Activated CD4-positive, alpha-beta T cell treated with anti-CD3 and anti-CD28 coated beads for 1 hour (primary cell): ENCODE data around the gene ZFP82.
A peak's percentile ranks its signal among the peaks of the same experiment; 100 is the strongest.

ENCODE experiments used
- DNase-seq: peaks from one replicate; pipeline ENCODE4 v3.0.0-alpha.2; 2020

ZFP82 gene

DNA sequence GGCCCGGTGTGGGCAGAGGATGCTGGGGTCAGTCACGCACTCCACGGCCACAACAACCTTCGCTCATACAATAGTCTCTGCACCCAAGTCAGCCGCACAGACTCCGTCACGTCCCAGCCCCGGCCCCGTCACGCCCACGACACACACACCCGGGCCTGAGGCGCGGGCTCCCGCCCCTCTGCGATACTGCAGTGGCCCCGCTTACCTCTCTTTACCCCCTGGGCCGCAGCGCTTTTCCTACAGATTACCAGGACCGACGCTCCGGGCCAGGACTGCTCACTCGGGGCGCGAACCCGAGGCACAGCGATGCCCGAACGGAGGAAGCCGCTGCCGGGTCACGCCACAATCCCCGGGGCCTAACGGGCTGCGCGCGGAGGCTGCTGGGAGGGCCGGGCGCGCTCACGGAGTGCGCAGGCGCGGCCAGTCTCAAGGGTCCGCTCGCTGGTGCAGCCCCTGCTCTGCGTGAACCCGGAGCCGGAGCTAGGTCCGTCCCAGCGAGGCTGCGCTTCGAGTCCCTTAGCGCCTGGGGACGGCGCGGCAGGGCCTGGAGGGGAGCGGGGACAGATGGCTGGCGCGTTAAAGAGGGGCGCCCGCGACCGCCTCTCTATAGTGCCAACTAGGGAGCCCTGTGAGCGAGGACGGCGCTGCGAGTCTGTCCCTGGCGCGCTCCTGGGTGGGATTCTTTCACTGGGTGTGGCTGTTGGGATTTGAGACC, at the start of gene ZFP82:
ZFP82 (minus strand) TSS at position 358 of the 715 bp plus-strand sequence. CDS start 8,855 bp downstream, outside the sequence.
- DNase-seq, result peak; percentile 65

DNA sequence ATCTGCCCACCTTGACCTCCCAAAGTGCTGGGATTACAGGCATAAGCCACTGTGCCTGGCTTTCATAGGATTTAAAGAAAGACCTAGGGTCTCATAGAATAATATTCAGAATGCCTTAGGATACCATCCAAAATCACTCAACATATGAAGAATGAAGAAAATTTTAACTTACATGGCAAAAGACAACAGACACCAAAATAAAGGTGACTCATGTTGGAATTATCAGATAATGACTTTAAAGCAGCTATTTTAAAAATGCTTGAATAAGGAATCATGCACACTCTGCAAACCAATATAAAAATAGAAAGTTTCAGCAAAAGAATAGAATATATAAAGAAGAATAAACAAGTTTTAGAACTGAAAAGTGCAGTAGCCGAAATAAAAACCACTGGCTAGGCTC, 41.6 kb upstream of the ZFP82 start:
- DNase-seq, result no peak

DNA sequence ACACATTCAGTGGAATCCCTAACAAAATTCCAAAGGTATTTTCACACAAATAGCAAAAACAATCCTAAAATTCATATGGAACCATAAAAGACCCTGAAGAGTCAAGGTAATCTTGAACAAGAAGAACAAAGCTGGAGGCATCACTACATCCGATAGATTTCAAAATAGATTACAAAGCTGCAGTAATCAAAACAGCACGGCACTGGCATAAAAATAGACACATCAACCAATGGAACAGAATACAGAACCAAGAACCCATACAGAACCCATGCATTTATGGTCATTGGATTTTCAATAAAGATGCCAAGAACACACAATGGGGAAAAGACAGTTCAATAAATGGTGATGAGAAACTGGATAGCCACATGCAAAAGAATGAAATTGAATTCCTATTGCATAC, 38.4 kb upstream of the ZFP82 start:
- no peak for DNase-seq

DNA sequence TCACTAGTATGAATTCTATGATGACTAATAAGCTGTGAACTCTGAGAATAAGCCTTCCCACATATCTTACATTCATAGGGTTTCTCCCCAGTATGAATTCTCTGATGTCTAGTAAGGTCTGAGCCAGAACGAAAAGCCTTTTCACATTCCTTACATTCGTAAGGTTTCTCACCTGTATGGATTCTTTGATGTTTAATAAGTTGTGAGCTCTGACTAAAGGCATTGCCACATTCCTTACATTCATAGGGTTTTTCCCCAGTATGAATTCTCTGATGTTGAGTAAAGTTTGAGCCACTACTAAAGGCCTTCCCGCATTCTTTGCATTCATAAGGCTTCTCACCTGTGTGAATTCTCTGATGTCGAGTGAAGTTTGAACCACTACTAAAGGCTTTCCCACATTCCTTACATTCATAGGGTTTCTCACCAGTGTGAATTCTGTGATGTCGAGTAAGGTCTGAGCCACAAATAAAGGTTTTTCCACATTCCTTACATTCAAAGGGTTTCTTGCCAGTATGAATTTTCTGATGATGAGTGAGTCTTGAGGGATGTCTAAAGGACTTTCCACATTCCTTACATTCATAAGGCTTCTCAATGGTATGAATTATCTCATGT, 30.7 kb upstream of the ZFP82 start:
- no peak for DNase-seq

DNA sequence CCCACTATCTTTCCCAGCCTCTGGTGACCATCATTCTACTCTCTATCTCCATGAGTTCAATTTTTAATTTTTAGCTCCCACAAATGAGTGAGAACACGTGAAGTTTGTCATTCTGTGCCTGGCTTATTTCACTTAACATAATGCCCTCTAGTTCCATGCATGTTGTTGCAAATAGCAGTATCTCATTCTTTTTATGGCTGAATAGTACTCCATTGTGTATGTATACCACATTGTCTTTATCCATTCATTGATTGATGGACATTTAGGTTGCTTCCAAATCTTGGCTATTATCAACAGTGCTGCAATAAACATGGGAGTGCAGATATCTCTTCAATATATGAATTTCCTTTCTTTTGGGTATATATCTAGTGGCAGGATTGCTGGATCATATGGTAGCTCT, 22.9 kb upstream of the ZFP82 start:
- no peak for DNase-seq

DNA sequence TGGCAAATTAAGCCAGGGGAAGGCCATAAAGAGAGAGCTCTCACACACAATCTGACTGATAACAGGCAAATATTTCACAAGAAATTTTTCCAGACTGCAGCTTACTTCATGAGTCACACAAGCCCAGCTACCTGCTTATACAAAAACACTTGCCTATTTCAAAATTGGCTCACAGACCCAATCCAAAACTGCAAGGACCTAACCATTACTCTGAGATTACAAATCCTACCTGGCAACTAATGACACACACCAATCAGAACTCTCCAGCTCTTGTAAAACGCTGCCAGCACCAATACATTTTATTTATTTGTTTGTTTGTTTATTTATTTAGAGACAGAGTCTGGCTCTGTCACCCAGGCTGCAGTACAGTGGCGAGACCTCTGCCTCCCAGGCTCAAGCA, 18.1 kb upstream of the ZFP82 start:
- DNase-seq, result no peak

DNA sequence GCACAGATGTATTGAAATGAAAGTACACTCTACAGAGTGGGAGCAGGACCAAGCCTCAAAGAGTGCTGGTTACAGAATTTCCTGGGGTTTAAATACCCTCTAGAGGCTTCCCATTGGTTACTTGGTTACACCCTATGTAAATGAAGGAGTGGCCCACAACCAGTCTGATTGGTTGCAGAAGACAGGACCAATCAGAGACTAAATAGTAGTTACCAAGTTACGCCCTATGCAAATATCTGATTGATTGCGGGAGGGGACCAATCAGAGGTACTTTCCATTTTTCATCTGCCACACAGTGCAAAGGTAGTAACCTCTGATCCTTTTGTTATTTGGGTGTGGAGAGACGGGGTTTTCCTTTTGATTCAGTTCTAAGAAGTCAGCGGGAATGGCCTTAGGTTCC, 5.5 kb upstream of the ZFP82 start:
- DNase-seq, result no peak

DNA sequence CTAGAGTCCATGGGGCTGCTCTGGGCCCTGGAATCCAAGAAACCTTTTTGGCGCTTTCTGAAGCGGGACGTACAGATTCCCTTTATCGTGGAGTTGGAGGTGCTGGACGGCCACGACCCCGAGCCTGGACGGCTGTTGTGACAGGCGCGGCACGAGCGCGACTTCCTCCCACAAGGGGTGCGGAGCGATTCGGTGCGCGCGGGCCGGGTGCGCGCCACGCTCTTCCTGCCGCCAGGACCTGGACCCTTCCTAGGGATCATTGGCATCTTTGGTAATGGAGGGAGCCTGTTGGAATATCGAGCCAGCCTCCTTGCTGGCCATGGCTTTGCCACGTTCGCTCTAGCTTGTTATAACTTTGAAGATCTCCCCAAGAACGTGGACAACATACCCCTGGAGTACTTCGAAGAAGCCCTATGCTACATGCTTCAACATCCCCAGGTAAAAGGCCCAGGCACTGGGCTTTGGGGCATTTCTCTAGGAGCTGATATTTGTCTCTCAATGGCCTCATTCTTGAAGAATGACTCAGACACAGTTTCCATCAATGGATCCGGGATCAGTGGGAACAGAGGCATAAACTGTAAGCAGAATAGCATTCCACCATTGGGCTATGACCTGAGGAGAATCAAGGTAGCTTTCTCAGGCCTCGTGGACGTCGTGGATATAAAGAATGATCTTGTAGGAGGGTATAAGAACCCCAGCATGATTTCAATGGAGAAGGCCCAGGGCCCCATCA, 3.5 kb upstream of the ZFP82 start:
- DNase-seq, result no peak

DNA sequence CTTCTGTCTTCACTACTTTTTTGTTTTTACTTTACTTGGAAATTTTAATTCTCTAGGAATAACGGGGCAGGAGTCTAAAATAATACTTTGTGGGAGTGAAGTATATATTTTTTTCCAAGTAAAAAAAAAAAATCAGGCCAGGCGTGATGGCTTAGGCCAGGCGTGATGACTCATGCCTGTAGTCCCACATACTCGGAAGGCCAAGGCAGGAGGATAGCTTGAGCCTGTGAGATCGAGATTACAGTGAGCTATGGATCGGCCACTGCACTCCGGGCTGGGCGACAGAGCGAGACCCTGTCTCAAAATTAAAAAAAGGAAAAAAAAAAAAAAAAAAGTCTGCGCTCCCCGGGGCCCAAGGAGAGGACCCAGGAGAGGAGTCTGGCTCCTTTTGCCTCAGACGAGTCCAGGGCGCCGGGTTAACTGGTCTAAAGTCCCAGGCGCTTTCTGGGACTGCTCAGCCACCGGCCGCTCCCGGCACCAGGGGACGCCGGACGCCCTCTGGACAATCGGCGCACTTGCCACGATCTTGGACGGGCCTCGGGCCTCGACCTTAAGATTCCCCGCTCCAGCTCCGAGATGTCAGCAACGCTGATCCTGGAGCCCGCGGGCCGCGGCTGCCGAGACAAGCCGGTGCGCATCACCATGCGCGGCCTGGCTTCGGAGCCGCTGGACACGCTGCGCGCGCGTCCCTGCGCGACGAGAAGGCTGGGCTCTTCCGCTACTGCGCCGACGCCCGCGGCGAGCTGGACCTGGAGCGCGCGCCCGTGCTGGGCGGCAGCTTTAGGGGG, 2.7 kb upstream of the ZFP82 start:
- DNase-seq, result no peak

DNA sequence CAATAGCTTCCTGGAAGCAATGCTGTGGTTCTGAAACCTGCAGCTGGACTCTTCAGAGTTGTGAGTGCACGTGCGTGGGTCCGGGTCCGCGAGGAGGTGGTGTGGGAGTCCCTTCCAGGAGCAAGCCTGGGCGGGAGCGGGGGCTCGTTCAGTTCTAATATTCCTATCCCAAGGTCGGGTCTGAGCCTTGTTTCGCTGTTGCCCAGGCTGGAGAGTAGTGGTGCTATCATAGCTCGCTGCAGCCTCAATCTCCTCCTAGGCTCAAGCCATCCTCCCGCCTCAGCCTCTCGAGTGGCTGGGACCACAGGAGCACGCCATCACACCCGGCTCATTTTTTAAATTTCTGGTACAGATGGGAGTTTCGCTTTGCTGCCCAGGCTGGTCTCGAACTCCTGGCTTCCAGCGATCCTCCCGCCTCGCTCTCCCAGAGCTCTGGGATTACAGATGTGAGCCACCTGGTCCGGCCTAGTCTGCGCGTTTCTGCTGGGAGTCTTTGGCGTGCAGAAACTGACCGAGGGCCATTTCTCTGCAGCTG, 625 bp downstream of the ZFP82 start:
- DNase-seq, result no peak

DNA sequence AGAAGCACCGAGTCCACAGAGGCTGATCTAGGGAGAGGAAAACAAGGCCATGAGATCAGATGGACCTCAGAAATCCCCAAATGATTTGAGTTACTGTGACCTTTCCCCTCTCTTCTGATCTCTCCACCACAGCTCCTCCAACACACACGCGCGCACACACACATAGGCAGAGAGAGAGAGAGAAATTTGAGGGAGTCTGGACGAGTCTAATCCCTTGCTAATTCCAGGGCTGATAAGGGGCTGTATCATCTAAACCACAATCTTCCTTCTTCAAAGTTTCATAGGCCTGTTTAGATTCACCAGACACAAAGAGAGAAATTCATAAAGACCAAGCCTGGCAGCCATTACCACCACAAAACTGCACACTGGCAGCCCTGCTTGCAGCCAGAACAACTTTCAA, 8.6 kb downstream of the ZFP82 start:
- DNase-seq, result no peak

DNA sequence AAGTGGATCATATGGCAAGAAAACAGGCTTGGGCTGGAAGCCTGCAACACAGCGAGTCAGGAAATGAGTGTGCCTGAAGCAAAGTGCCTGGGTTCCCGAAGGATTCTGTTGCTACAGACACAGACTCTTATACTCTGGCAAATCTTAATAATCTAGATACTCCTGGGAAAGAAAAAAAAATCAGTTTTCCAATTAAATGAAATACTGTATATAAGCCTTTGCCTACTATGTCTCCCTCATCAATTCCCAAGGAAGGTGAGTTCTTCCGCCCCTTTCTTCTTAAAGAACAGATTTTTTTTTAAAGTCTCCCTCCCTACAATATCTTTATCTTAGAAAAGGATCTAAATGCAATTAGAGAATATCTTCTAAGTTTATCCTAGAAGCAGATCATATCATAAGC, 10.3 kb downstream of the ZFP82 start:
- no peak for DNase-seq

DNA sequence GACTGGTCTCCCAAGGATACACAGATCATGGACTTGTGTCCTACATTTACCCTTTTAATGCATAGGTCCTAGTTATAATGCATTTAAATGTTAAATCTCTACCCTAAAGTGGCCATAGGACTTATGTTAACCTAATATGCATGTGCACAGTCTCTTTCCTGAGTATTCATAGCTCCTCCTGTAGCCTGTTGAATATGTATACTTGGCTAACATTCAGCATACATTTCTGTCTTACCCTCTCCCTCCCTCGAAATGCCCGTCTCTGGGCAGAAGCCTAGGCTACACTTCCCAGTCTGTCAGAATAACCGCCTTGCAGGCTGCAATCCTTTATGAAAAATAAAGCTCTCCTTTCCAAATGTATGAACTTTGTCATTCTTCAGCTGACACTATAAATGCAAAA, 13.9 kb downstream of the ZFP82 start:
- no peak for DNase-seq

DNA sequence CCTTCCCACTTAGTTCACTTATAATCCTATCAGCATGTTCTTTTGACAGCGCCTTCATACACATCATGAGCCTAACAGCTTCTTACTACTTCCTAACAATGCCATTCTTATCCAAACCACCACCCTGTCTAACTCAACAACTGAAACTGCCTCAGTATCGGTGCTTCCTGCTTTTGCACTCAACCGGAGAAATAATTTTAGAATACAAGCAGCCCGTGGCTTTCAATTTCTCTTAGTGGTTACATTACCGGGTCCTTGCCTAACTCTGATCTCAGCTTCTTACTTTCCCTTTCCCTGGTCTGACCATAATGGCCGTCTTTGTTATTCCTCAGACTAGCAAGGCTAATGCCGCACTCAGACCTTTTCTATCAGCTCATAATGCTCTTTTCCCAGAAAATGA, 17.0 kb downstream of the ZFP82 start:
- no peak for DNase-seq

DNA sequence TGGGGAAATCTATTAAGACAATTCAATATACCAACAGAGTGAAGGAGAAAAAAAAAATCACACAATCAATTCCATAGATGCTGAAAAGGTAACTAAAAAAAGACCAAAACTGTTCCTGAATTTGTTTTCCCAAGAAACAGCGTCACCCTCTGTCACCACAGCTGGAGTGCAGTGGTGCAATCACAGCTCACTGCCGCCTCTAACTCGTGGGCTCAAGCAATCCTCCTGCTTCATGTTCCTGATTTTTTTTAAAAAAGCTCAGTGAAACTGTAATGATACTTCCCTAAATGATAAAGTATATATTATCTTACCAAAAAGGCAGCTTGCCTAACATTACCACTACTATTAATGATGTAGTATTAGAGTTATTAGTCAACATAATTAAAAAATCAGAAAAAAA, 19.9 kb downstream of the ZFP82 start:
- no peak for DNase-seq

DNA sequence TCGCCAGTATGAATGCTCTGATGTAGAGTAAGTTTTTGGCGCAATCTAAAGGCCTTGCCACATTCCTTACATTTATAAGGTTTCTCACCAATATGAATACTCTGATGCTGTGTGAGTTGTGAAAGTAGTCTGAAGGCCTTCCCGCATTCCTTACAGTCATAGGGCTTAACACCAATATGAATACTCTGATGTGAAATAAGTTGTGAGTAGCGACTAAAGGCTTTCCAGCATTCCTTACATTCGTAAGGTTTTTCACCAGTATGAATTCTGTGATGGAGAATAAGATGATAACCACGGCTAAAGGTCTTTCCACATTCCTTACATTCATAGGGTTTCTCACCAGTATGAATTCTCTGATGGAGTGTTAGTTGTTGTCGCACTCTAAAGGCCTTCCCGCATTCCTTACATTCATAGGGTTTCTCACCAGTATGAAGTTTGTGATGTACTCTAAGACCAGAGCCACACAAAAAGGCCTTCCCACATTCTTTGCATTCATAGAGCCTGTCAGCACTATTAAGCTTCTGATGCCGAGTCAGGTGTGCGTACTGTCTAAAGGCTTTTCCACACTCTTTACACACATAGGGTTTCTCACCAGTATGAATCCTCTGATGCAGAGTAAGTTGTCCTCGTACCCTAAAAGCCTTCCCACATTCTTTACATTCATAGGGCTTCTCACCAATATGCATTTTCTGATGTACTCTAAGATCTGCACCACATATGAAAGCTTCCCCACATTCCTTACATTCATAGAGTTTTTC, 25.3 kb downstream of the ZFP82 start:
- no peak for DNase-seq

DNA sequence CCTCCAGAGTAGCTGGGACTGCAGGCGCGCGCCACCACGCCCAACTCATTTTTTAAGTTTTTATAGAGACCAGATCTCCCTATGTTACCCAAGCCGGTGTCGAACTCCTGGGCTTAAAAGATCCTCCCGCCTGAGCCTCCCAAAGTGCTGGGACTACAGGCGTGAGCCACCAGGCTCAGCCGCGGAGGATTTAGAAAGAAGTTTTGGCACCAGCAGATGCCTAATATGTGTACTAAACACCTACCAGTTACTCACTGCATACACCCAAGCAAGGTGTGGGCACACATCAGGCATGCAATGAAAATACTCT, 39.0 kb downstream of the ZFP82 start:
- DNase-seq, result no peak

DNA sequence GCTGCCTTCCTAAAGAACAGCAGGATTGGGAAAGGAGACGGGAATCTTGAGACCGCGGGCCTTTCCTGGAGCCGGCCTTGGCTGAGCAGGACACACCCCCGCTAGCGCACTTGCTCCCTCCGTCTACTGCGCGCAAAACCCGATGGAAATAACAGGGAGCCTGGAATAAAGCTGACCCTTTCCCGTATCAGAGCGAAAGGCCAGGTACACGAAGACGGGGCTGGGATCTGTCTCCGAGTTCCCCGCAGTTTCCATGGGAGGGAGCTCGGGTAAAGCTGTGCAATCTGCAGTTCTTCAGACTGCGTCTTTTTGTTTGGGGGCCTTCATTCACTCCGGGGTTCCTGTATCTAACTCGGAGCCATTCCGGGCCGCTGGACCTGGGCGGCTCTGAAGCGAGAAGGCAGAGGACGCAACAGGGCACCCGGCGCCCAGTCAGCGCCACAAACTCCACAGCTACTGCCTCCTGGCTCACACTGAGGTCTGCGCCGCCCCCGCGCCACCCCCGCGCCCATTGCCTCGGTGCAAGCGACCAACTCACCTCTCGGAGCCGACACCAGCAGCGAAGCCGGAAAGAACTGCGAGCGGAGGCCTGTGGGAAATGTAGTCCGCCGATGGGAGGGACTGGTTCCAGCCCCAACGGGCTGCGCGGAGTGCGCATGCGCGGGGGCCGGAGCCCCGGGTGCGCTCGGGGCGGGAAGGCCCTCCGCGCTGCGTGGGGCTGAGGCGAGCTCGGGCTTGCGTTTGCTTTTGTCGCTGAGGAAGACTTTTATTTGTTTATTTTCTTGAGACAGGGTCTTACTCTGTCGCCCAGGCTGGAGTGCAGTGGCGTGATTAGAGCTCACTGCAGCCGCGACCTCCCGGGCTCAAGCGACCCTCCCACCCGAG, 39.6 kb downstream of the ZFP82 start, which contains the start of gene ZFP14:
ZFP14 (minus strand) TSS at position 577 of the 885 bp plus-strand sequence. CDS start 11,309 bp downstream, outside the sequence.
- DNase-seq, result peak; percentile 93

DNA sequence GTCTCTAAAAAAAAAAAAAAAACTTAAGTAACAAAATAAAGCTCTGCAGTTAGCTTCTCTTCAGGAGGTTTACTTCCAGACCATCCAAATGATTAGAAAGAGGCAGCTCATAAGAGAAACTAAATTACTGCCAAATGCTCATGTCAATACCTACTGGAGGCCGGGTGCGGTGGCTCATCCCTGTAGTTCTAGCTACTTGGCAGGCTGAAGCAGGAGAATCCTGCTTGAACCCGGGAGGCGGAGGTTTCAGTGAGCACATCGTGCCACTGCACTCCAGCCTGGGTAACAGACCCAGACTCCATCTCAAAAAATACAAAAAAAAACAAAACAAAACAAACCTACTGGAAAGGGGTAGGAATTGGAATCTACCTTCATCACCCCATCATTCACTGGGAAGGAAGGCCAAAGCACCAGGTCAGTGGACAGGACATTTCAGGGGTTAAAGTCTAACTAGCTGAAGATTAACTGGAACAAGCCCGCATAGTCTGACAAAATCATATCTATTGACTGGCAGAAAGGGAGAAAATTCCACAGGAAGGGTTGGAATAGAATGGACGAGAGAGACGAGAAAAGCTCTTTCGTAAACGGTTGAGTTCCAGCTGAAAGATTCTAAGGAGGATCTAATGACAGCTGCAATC, 40.8 kb downstream of the ZFP82 start:
- no peak for DNase-seq

DNA sequence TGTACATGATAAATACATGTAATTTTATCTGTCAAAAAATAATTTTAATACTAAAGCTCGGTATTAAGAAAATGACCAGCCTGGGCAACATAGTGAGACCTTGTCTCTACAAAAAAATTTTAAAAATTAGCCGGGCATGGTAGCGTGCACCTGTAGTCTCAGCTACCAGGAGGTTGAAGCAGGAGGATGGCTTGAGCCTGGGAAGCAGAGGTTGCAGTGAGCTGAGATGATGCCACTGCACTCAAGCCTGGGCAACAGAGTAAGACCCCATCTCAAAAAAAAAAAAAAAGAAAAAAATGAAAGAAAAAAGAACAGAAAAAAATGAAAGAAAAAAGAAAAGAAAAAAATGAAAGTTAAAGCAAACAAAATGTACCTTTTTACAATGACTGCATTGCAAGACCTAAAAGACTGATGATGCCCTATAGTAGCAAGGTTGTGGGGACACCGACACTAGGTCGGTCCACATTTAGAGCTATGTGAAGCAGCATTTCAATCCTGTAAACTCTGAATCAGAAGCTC, 44.7 kb downstream of the ZFP82 start:
- DNase-seq, result no peak

DNA sequence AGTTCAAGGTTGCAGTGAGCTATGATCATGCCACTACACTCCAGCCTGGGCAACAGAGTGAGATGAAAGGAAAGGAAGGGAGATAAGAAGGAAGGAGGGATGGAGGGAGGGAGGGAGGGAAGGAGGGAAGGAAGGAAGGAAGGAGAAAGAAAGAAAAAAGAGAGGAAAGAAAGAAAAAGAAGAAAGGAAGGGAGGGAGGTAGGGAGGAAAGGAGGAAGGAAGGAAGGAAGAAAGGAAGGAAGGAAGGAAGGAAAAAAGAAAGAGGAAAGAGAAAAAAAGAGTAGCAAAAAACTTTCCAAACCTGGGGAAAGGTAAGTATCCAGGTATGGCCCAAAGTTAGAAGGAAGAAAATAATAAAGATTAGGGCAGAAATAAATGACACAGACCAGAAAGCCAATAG, 46.6 kb downstream of the ZFP82 start:
- DNase-seq, result no peak
